Endothelial cell (in vitro differentiated cells): ENCODE measurements around the gene CHRD. TPM values are rescaled to one million over a fixed set of nuclear protein-coding genes. Genes with fewer than 3 reads are reported as not detected.

ENCODE experiments used
- DNase-seq: peaks from one replicate; pipeline ENCODE4 v3.0.0; 2021; ENCODE audit warnings: low spot score
- H3K27ac Mint-ChIP-seq: one replicate; pipeline ENCODE4 v1.8.0; 2021; ENCODE audit warnings: mixed read lengths, inconsistent platforms; ENCODE audit not compliant: unreplicated experiment
- H3K27me3 Mint-ChIP-seq: one replicate; pipeline ENCODE4 v1.8.0; 2021; ENCODE audit warnings: mild to moderate bottlenecking, moderate library complexity, mixed read lengths, inconsistent platforms; ENCODE audit not compliant: unreplicated experiment
- H3K36me3 Mint-ChIP-seq: one replicate; pipeline ENCODE4 v1.8.0; 2021; ENCODE audit warnings: mild to moderate bottlenecking, low read depth, mixed read lengths, inconsistent platforms; ENCODE audit not compliant: unreplicated experiment
- H3K4me1 Mint-ChIP-seq: one replicate; pipeline ENCODE4 v1.8.0; 2021; ENCODE audit warnings: mild to moderate bottlenecking, mixed read lengths, inconsistent platforms; ENCODE audit not compliant: unreplicated experiment
- H3K4me3 Mint-ChIP-seq: one replicate; pipeline ENCODE4 v1.8.0; 2021; ENCODE audit warnings: mild to moderate bottlenecking, mixed read lengths, inconsistent platforms; ENCODE audit not compliant: unreplicated experiment
- H3K9me3 Mint-ChIP-seq: one replicate; pipeline ENCODE4 v1.8.0; 2021; ENCODE audit warnings: mixed read lengths, inconsistent platforms; ENCODE audit not compliant: unreplicated experiment
- CTCF ChIP-seq: fragments of 200-600 bp; sonication (generic); IDR thresholded peaks from one replicate; pipeline ENCODE4 v1.5.0; 2021; ENCODE audit warnings: antibody characterized with exemption; ENCODE audit not compliant: unreplicated experiment
- total RNA-seq: library from RNA; stranded (reverse); fragmentation: NEBNext Ultra II Directional; extraction: Animal tissue kit (Norgen Biotek cat#: 25700); gene quantifications from one replicate; pipeline ENCODE4 v1.2.1, GENCODE V29; 2021; ENCODE audit not compliant: unreplicated experiment

The CHRD gene
- total RNA-seq, 1 donor from 2014 or later, result 2.4 TPM

- Mint-ChIP-seq H3K4me1 (peaks cover 28% of the 10 kb centered on the region), H3K27me3 (peaks cover 6% of the 10 kb centered on the region), H3K9me3 (no peaks in the 10 kb centered on the region), H3K4me3 (no peak overlapping the region), H3K36me3 (peaks cover 39% of the 10 kb centered on the region), H3K27ac (no peak overlapping the region)
- no peak for DNase-seq
- TF ChIP-seq CTCF, result no peak
Observed at GRCh38 chr3:184366619-184367289, 13.1 kb upstream of the CHRD start.

DNA sequence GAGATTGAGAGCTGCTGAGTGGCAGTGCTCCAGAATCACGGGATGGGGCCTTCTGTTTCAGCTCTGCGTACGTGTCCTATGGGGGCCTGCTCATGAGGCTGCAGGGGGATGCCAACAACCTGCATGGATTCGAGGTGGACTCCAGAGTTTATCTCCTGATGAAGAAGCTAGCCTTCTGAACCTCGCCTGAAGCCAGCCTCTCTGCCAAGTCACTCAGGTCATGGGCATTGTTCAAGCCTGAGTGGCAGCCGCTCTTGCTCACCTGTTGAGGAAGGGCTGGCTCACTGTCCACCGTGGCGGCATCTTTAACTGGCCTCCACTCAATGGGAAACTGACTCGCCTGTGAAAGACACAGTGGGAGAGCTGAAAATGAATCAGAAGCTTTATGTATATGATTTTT lies 11.7 kb upstream of the CHRD start:
- no peaks in the 10 kb centered on the region for H3K9me3 Mint-ChIP-seq
- H3K4me3 Mint-ChIP-seq, result peak overlapping the region; percentile 35
- no peak for DNase-seq
- peaks cover 36% of the 10 kb centered on the region for H3K4me1 Mint-ChIP-seq
- no peak overlapping the region for H3K27ac Mint-ChIP-seq
- H3K36me3 Mint-ChIP-seq, result peaks cover 39% of the 10 kb centered on the region
- no peak for TF ChIP-seq CTCF
- peaks cover 7% of the 10 kb centered on the region for H3K27me3 Mint-ChIP-seq

DNA sequence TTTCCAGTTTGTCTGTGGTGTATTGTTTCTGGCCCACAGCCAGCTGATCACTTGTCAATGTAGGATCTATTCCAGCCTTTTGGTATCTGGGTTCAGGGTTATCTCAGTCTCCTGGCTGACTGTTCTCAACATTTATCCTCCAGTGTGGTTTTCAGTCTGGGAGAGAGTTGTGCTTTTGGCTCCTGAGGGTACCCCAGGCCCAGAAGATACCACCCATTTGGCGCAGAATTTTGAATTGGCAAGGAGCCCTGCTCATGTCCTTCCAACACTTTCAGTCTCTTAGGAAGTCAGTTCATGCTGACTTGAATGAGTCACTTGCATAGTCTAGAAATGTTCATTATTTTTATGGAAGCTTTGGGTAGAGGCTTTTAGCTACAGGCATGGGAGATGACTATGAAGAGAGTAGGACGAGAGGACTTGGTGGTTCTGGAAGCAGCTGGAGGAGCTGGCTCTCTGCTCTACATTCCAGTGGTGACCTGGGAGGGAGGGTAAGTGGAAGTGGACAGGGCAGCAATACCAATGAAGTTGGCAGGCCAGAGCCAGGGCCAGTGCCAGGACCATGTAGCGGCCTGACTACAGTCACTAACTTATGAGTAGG lies 11.2 kb upstream of the CHRD start:
- no peak for TF ChIP-seq CTCF
- H3K27ac Mint-ChIP-seq, result no peak overlapping the region
- peak overlapping the region; percentile 25 for H3K4me3 Mint-ChIP-seq
- DNase-seq, result no peak
- H3K4me1 Mint-ChIP-seq, result peaks cover 32% of the 10 kb centered on the region
- no peaks in the 10 kb centered on the region for H3K9me3 Mint-ChIP-seq
- peaks cover 39% of the 10 kb centered on the region for H3K36me3 Mint-ChIP-seq
- peaks cover 5% of the 10 kb centered on the region for H3K27me3 Mint-ChIP-seq

DNA sequence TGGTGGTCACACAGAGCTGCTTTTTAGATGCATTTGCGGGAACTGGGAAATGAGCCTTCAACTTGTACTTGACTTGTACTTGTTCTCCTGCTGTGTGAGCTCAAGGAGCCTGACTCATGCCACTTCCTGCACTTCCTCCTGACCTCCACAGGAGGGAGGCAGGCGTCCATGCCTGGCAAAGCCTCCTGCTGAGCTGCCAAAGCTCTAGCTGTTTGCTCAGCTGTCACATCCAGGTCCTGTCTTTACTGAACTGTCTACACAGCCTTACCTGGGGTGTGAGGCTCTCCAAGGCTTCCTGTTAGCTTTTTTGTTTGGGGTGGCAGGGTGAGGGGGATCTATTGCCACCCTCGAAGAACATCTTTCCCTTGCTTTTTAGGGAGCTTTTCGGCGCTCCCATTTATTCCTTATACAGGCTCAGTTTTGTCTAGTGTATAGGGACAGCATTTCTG lies 8.3 kb upstream of the CHRD start:
- peak; percentile 77 for TF ChIP-seq CTCF
- peaks cover 6% of the 10 kb centered on the region for H3K27me3 Mint-ChIP-seq
- H3K4me3 Mint-ChIP-seq, result no peak overlapping the region
- H3K27ac Mint-ChIP-seq, result no peak overlapping the region
- H3K36me3 Mint-ChIP-seq, result peaks cover 25% of the 10 kb centered on the region
- peaks cover 22% of the 10 kb centered on the region for H3K4me1 Mint-ChIP-seq
- no peaks in the 10 kb centered on the region for H3K9me3 Mint-ChIP-seq
- DNase-seq, result peak; percentile 76

DNA sequence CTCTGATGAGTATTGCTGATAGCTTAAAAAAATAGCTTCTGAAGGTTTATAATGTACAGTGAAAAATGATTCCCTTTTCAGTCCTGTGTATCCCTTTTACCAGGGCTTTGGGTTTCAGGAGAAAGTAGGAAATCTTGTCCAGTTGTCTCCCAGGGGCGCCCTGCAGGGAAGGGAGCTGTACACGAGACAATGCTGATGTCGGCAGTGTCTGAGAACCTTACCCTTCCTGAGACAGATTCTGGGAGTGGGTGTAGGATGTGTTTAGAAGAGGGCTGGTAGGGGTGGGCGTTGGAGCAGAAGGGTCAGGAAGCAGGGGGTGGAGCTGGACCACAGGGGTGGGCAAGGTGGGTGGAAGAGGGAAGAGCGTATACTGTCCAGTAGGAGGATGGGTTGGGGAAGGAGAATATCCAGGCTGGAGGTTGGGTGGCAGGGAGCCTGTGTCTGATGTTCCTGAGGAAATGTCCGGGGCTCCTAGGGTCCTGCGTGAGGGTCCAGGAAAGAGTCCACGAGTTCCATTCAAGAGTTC lies 7.5 kb upstream of the CHRD start:
- Mint-ChIP-seq H3K27ac (no peak overlapping the region), H3K27me3 (peaks cover 6% of the 10 kb centered on the region), H3K36me3 (peaks cover 19% of the 10 kb centered on the region), H3K9me3 (no peaks in the 10 kb centered on the region), H3K4me3 (no peak overlapping the region), H3K4me1 (peaks cover 26% of the 10 kb centered on the region)
- no peak for DNase-seq
- no peak for TF ChIP-seq CTCF
